Fibroblast of upper back skin (primary cell): Measurements from ENCODE around the gene TDP1.

ENCODE experiments used
- DNase-seq: peaks from one replicate; pipeline ENCODE4 v3.0.0-alpha.2; 2013

TDP1 gene

GRCh38 chr14:89955745-89956660 is at the start of gene TDP1:
Gene TDP1 (plus strand): TSS chr14:89955927. CDS start chr14:89963115, 7,188 bp downstream.
- DNase-seq: peak; percentile 94

DNA sequence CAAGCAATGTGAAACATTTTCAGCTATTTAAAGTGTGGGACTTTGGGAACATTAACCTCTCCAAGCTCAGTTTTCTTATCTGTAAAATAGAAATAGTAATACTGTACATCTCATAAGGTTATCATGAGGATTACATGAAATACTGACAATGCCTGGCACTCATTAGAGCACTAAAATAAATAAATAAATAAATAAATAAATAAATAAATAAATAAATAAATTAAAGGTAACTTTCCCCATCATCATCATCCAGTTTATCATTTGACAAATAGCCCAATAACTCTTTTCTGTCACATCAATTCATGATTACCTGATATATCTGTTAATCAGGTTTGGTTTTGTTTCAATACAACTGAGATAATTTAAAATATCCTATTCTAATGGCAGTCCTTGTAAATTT is 49.7 kb upstream of the TDP1 start:
- no peak for DNase-seq

- DNase-seq: no peak
Measured at GRCh38 chr14:89907655-89908054, 48.1 kb upstream of the TDP1 start.

DNA sequence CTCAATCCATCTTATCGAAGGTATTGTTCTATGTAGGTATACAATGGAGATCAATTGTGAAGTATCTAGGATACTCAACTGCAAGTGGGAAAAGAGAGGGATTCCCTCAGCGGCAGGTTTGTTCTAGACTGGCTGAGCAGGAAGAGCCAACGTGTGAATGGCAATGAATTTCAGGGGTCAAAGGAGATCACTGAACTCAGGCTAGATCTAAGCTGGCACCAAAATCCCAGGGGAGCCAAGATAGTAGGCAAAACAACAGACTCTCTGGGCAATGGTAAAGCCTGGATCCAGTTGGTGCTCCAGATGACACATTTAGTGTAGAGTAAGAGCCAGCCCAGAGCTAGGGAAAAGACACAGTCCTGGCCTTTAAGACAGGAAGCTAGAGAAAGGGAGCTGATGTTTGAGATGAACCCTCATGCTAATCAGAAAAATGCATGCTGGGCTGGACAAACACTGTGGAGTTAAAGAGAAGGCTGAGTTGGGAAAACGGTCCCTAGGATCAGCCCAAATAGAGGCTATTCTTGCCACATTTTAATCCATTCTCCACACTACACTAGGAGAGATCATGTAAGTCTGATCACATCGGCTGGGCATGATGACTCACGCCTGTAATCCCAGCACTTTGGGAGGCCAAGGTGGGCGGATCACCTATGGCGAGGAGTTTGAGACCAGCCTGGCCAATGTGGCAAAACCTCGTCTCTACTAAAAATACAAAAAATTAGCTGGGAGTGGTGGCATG is 46.8 kb upstream of the TDP1 start:
- no peak for DNase-seq

- no peak for DNase-seq
Measured at GRCh38 chr14:89909586-89909985, 46.1 kb upstream of the TDP1 start.

GRCh38 chr14:89910691-89911009 is 45.1 kb upstream of the TDP1 start:
- DNase-seq: no peak

DNA sequence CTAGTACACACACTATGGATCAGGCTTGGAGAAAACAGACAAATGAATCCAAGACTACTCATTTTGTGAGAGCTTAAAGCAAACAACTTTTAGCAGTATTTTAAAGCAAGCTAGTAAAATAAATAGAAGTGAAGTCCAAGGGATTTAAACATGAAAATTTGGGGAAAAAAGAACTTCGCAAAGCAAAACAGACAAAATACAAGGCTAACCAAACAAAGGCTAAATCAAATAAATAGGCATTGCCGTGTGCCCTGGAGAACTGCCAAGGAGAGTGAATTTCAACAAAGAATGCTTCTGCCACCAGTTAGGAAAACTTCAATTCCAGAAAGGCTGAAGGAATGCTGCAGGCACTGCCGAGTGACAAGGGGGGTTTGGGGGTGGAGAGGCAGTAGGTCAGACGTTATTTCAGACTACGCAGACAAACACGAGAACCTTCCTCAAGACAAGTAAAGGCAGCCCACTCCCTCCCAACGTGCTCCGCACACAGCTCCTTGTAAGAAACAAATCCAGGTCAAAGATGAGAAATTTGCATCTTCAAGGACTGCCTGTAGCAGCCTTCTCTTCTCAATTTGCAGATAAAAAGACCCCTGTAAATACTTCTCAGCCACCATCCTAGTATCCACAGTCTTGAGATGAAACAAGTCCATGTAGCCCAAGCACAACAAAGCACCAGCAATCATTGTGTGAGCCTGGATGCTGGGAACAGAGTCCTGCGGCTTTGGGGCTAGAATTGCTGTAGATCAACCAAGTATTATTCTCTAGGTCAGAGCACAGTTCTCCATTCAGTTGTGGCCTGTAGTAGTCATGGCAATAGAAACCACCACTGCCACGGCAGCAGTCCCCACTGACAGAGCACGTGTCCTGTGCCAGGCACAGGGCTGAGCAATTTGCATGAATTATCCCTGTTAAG is 44.5 kb upstream of the TDP1 start:
- peak; percentile 84 for DNase-seq

- DNase-seq: no peak
Measured at GRCh38 chr14:89912221-89912620, 43.5 kb upstream of the TDP1 start.

- DNase-seq: peak; percentile 98
Measured at GRCh38 chr14:89912667-89913211, 43.0 kb upstream of the TDP1 start.

DNA sequence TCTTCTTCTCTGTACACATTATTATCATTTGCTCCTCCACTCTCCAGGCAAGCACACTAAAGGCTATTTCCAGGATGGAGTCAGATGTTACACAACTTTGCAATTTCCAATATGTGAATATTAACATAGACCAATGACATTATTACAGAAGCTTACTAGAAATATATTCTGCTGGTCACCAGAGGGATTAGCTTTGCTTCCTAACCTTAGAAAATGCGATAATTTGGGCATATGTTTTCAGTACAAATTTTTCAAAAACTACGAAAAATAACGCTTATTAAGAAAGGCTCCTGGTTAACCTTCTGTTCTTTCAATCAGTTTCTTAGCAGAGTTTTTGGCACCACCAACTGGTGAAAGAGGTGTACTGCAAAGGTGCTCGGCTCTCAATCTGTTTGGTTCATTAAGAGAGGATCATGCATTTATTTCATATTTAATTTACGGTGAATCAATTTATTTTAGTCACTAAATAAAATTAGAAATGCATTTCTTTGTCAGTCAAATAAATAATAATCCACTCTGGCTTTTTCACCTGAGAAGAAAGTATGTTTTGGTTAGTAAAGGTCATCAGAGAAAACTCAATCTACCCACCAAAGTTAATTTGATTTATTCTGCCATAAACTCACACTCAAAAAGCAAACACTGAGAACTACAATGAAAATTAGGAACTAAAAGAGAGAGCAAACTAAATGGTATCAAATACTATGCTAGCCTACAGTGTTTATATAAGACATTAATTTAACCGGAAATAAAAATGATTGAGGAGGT is 40.4 kb upstream of the TDP1 start:
- peak; percentile 74 for DNase-seq

- DNase-seq: no peak
Measured at GRCh38 chr14:89918721-89919120, 37.0 kb upstream of the TDP1 start.

DNA sequence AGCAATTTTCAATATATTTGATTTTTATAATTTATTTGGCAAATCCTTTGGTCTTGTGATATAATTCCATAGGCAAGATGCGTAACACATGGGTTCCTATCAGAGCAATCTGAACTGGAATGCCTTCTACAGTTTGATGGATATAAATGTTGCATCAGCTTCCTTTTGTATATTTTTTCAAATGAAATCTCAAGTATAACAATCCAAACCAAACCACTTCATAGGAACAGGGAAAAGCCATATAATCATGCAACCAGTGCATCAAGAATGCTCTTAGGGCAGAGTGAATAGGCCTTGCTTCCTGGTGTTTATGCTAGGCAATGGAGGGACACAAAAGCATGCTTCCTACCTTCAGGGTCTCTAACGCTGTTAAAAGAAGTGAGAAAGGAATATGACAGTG is 35.7 kb upstream of the TDP1 start:
- DNase-seq: peak; percentile 62

- DNase-seq: peak; percentile 22
Measured at GRCh38 chr14:89921346-89921745, 34.4 kb upstream of the TDP1 start.

GRCh38 chr14:89922031-89922907 is 33.5 kb upstream of the TDP1 start:
- DNase-seq: peak; percentile 94

GRCh38 chr14:89924268-89924667 is 31.5 kb upstream of the TDP1 start:
- DNase-seq: peak; percentile 25

- DNase-seq: peak; percentile 15
Measured at GRCh38 chr14:89926694-89927093, 29.0 kb upstream of the TDP1 start.

DNA sequence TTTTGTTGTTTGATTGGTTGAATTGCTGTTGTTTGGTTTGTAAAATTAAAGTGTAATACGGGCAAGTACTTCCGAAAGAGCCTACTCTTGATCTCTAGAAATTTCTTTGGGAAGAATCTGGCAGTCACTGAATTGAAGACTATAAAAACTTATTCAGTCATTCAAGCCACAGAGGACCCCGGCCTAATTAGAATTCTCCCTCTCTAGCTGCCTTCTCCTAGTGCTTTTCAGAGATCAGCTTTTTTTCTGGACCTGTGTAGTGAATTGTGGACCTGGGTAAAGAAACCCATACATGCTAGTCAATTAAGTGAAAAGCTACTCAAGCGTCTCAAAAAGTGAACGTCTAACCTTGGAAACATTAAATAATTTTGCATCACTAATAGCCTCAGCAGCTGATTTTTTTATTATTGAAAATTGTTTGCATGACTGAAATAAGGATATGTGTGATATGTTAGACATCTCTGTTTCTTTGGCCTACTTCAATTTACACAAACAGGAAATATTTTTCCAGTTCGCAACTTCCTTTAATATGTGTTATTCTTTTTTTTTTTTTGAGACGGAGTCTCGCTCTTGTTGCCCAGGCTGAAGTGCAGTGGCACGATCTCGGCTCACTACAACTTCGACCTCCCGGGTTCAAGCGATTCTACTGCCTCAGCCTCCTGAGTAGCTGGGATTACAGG is 28.4 kb upstream of the TDP1 start:
- DNase-seq: no peak

DNA sequence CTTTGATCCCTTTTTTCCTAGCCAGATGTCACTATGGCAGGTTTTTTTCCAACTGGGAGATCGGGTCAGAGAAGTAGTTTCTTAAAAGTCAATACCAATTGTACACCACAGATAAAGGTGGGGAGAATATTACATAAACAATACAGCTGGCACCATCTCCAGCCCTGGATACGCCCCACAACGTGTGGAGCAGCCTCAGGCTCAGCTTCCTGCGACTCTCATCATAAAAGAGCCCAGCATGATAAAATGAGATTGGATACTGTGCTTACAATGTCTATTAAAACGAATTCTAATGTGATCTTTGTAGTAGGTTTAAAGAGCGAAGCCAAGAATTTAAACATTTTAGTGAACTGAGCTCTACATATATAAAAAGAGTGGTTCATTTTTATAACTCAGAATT is 22.7 kb upstream of the TDP1 start:
- DNase-seq: no peak

GRCh38 chr14:89936654-89937185 is 19.0 kb upstream of the TDP1 start:
- DNase-seq: no peak

DNA sequence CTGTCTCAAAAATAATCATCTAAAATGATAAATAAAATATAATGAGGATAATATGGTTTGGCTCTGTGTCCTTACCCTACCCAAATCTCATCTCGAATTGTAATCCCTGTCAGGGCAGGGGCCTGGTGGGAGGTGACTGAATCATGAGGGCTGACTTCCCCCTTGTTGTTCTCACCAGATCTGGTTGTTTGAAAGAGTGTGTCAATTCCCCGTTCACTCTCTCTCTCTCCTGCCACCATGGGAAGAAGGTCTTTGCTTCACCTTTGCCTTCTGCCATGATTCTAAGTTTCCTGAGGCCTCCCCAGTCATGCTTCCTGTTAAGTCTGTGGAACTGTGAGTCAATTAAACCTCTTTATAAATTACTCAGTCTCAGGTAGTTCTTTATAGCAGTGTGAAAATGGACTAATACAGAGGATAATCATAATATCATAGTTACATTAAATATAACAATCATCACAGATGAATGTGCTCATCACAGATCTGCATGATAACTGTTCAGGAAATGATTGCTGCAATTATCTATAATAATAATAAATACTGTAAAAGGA is 13.8 kb upstream of the TDP1 start:
- no peak for DNase-seq
